Endothelial cell of umbilical vein (primary cell): ENCODE results near the gene ADCY7.

Source experiments
- CTCF ChIP-seq, 2 donors: IDR thresholded peaks; 1 replicate in 1 of 2; 2 replicates in 1 of 2; pipeline ENCODE4 v1.5.1; 2011; ENCODE audit warnings: low read length in 2 of 2, mild to moderate bottlenecking in 2 of 2, moderate library complexity in 2 of 2, control low read depth in 1 of 2, inconsistent platforms in 1 of 2, low read depth in 1 of 2; ENCODE audit not compliant: insufficient read depth in 1 of 2; ENCODE audit errors: extremely low read depth in 1 of 2
- POLR2A ChIP-seq: IDR thresholded peaks from 2 replicates; pipeline ENCODE4 v1.6.1; 2012; ENCODE audit warnings: low read depth, mild to moderate bottlenecking, control low read depth, low read length

- TF ChIP-seq POLR2A = no peak
- no peak for TF ChIP-seq CTCF (IDR thresholded peaks at IDR 0.05; ENCODE audit: extremely low read depth in 1 of 2, insufficient read depth in 1 of 2, low read depth in 1 of 2, low read length in 2 of 2)
These were observed 69.0 kb downstream of the ADCY7 start for GRCh38 chr16:50335196-50335958.
